Measurements from ENCODE around the gene LPP.

LPP gene

DNA sequence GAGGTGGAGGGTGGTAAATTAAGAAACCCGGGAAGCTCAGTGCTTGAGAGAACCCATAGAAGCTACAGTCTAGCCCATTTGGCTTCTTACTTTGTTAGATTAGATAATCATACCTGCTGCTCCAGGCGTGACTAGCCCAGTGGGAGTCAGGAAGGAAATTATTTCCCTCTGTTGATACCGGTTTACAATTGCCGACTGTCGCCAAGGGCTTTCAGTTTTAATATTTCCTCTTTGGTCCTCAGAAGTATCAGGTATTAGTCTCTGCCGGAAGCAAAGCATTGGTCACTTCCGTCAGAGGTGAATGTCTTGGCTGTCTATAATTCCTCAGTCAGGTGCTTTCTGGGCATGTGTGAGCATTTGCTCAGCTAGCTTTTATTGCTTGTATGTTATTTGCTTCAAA lies 75.2 kb downstream of the LPP start:
- Histone ChIP-seq H3K27ac (ENCODE audit: insufficient read depth, low read length, poor library complexity, severe bottlenecking) (no peak overlapping the region), H3K9me3 (ENCODE audit: control insufficient read depth, low read length) (no peaks in the 10 kb centered on the region), H3K36me3 (ENCODE audit: control insufficient read depth, insufficient read depth, low read length) (no peaks in the 10 kb centered on the region), H3K4me3 (ENCODE audit: insufficient read depth, low read depth, low read length, poor library complexity, severe bottlenecking) (no peak overlapping the region), H3K4me1 (ENCODE audit: control insufficient read depth, insufficient read depth, low read length, poor library complexity, severe bottlenecking) (no peaks in the 10 kb centered on the region), H3K27me3 (replicated peaks; ENCODE audit: control insufficient read depth, insufficient read depth, low read length, poor library complexity, severe bottlenecking) (no peaks in the 10 kb centered on the region)
- DNase-seq: no peak

DNA sequence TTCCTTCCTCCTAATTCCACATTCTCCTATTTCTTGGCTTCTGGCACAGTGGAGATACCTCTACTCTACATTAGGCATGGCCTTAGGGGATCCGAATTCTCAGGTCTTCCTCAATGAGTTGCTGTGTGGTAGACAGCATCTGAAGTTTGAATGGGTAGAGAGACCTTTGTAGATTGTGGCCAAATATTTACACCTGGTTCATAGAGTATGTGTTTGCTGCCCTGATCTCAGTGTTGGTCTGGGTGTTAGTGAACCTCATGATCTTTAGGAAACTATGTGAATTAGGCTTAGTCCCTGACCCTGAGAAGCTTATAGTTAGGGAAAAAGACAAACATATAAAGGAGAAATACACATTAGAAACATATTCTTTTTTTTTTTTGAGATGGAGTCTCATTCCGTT lies 75.8 kb downstream of the LPP start:
- H3K36me3 ChIP-seq (ENCODE audit: control insufficient read depth, insufficient read depth, low read length): no peaks in the 10 kb centered on the region
- no peaks in the 10 kb centered on the region for H3K4me1 ChIP-seq (ENCODE audit: control insufficient read depth, insufficient read depth, low read length, poor library complexity, severe bottlenecking)
- no peak overlapping the region for H3K27ac ChIP-seq (ENCODE audit: insufficient read depth, low read length, poor library complexity, severe bottlenecking)
- no peak for DNase-seq
- no peaks in the 10 kb centered on the region for H3K9me3 ChIP-seq (ENCODE audit: control insufficient read depth, low read length)
- H3K4me3 ChIP-seq (ENCODE audit: insufficient read depth, low read depth, low read length, poor library complexity, severe bottlenecking): no peak overlapping the region
- no peaks in the 10 kb centered on the region for H3K27me3 ChIP-seq (replicated peaks; ENCODE audit: control insufficient read depth, insufficient read depth, low read length, poor library complexity, severe bottlenecking)

GRCh38 chr3:188230962-188231361 lies 77.0 kb downstream of the LPP start:
- Histone ChIP-seq H3K27ac (ENCODE audit: insufficient read depth, low read length, poor library complexity, severe bottlenecking) (no peak overlapping the region), H3K36me3 (ENCODE audit: control insufficient read depth, insufficient read depth, low read length) (no peaks in the 10 kb centered on the region), H3K4me1 (ENCODE audit: control insufficient read depth, insufficient read depth, low read length, poor library complexity, severe bottlenecking) (no peaks in the 10 kb centered on the region), H3K27me3 (replicated peaks; ENCODE audit: control insufficient read depth, insufficient read depth, low read length, poor library complexity, severe bottlenecking) (no peaks in the 10 kb centered on the region), H3K9me3 (ENCODE audit: control insufficient read depth, low read length) (no peaks in the 10 kb centered on the region), H3K4me3 (ENCODE audit: insufficient read depth, low read depth, low read length, poor library complexity, severe bottlenecking) (no peak overlapping the region)
- DNase-seq: no peak

DNA sequence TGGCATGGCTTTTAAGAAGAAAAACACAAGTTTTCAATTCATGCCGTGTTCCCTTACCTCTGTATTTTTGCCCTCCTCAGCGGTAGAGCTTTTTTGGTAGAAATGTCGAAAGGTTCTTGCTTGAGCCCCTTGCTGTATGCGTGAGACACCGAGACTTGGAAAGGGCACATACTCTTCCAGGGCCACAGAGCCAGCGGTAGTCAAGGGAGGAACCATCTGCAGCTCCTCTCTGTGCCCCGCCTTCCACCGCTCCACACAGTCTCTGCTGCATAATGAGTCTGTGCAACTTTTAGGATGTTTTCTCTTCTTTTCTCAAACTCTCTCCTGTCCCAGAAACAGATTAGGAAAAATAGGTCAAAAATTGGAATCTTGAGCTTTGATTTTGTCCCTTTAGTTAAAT lies 77.5 kb downstream of the LPP start:
- H3K27ac ChIP-seq (ENCODE audit: insufficient read depth, low read length, poor library complexity, severe bottlenecking): no peak overlapping the region
- no peaks in the 10 kb centered on the region for H3K4me1 ChIP-seq (ENCODE audit: control insufficient read depth, insufficient read depth, low read length, poor library complexity, severe bottlenecking)
- H3K4me3 ChIP-seq (ENCODE audit: insufficient read depth, low read depth, low read length, poor library complexity, severe bottlenecking): no peak overlapping the region
- no peak for DNase-seq
- no peaks in the 10 kb centered on the region for H3K27me3 ChIP-seq (replicated peaks; ENCODE audit: control insufficient read depth, insufficient read depth, low read length, poor library complexity, severe bottlenecking)
- H3K9me3 ChIP-seq (ENCODE audit: control insufficient read depth, low read length): no peaks in the 10 kb centered on the region
- H3K36me3 ChIP-seq (ENCODE audit: control insufficient read depth, insufficient read depth, low read length): no peaks in the 10 kb centered on the region

- no peak for DNase-seq
- Histone ChIP-seq H3K4me1 (ENCODE audit: control insufficient read depth, insufficient read depth, low read length, poor library complexity, severe bottlenecking) (no peaks in the 10 kb centered on the region), H3K4me3 (ENCODE audit: insufficient read depth, low read depth, low read length, poor library complexity, severe bottlenecking) (no peak overlapping the region), H3K36me3 (ENCODE audit: control insufficient read depth, insufficient read depth, low read length) (no peaks in the 10 kb centered on the region), H3K27me3 (replicated peaks; ENCODE audit: control insufficient read depth, insufficient read depth, low read length, poor library complexity, severe bottlenecking) (no peaks in the 10 kb centered on the region), H3K27ac (ENCODE audit: insufficient read depth, low read length, poor library complexity, severe bottlenecking) (no peak overlapping the region), H3K9me3 (ENCODE audit: control insufficient read depth, low read length) (no peaks in the 10 kb centered on the region)
Observed at GRCh38 chr3:188232656-188233055, 78.7 kb downstream of the LPP start.

DNA sequence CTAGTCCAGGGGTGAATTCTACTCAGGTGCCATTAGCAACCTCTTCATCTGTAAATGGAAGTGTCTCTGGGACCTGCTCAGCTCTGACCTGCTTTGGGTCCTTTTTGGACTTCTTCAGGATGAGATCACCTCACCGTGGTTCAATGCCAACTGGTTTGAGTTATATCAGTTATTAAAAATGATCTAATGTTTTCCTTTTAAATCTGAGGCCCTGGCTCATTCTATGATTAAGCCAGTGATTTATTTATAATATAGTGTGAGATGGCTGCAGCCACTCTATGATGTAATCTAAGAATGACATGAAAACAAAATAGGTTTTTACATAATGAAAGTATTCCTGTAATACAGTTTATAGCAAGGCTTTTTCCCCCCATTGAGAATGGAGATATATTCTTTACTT lies 79.4 kb downstream of the LPP start:
- H3K27ac ChIP-seq (ENCODE audit: insufficient read depth, low read length, poor library complexity, severe bottlenecking): no peak overlapping the region
- no peaks in the 10 kb centered on the region for H3K36me3 ChIP-seq (ENCODE audit: control insufficient read depth, insufficient read depth, low read length)
- H3K27me3 ChIP-seq (replicated peaks; ENCODE audit: control insufficient read depth, insufficient read depth, low read length, poor library complexity, severe bottlenecking): no peaks in the 10 kb centered on the region
- H3K9me3 ChIP-seq (ENCODE audit: control insufficient read depth, low read length): no peaks in the 10 kb centered on the region
- no peak overlapping the region for H3K4me3 ChIP-seq (ENCODE audit: insufficient read depth, low read depth, low read length, poor library complexity, severe bottlenecking)
- DNase-seq: no peak
- no peaks in the 10 kb centered on the region for H3K4me1 ChIP-seq (ENCODE audit: control insufficient read depth, insufficient read depth, low read length, poor library complexity, severe bottlenecking)

DNA sequence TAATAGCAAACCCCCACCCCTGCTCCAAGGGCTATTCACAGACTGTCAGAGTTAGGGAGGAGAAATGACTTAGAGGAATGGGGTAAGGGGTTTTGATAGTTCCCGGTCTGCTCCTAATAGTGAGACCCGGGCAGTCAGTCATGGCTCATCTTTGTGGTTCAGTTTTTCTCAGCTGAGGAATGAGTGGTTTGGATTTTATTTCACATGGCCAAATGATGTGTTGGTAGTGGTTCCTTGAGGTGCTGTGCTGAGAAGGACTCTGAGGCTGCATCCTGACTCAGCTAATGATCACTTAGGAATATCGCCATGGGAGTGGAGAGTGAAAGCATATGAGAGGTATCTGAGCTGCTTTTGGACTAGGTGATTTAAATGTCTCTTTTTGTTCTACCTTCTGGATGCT lies 80.2 kb downstream of the LPP start:
- Histone ChIP-seq H3K27ac (ENCODE audit: insufficient read depth, low read length, poor library complexity, severe bottlenecking) (no peak overlapping the region), H3K4me1 (ENCODE audit: control insufficient read depth, insufficient read depth, low read length, poor library complexity, severe bottlenecking) (no peaks in the 10 kb centered on the region), H3K4me3 (ENCODE audit: insufficient read depth, low read depth, low read length, poor library complexity, severe bottlenecking) (no peak overlapping the region), H3K36me3 (ENCODE audit: control insufficient read depth, insufficient read depth, low read length) (no peaks in the 10 kb centered on the region), H3K9me3 (ENCODE audit: control insufficient read depth, low read length) (no peaks in the 10 kb centered on the region), H3K27me3 (replicated peaks; ENCODE audit: control insufficient read depth, insufficient read depth, low read length, poor library complexity, severe bottlenecking) (no peaks in the 10 kb centered on the region)
- DNase-seq: no peak

GRCh38 chr3:188236271-188236670 lies 82.3 kb downstream of the LPP start:
- Histone ChIP-seq H3K36me3 (ENCODE audit: control insufficient read depth, insufficient read depth, low read length) (no peaks in the 10 kb centered on the region), H3K4me1 (ENCODE audit: control insufficient read depth, insufficient read depth, low read length, poor library complexity, severe bottlenecking) (no peaks in the 10 kb centered on the region), H3K27ac (ENCODE audit: insufficient read depth, low read length, poor library complexity, severe bottlenecking) (no peak overlapping the region), H3K9me3 (ENCODE audit: control insufficient read depth, low read length) (no peaks in the 10 kb centered on the region), H3K4me3 (ENCODE audit: insufficient read depth, low read depth, low read length, poor library complexity, severe bottlenecking) (no peak overlapping the region), H3K27me3 (replicated peaks; ENCODE audit: control insufficient read depth, insufficient read depth, low read length, poor library complexity, severe bottlenecking) (no peaks in the 10 kb centered on the region)
- no peak for DNase-seq

GRCh38 chr3:188239035-188239434 lies 85.1 kb downstream of the LPP start:
- Histone ChIP-seq H3K27ac (ENCODE audit: insufficient read depth, low read length, poor library complexity, severe bottlenecking) (no peak overlapping the region), H3K27me3 (replicated peaks; ENCODE audit: control insufficient read depth, insufficient read depth, low read length, poor library complexity, severe bottlenecking) (no peaks in the 10 kb centered on the region), H3K36me3 (ENCODE audit: control insufficient read depth, insufficient read depth, low read length) (no peaks in the 10 kb centered on the region), H3K9me3 (ENCODE audit: control insufficient read depth, low read length) (no peaks in the 10 kb centered on the region), H3K4me1 (ENCODE audit: control insufficient read depth, insufficient read depth, low read length, poor library complexity, severe bottlenecking) (no peaks in the 10 kb centered on the region), H3K4me3 (ENCODE audit: insufficient read depth, low read depth, low read length, poor library complexity, severe bottlenecking) (no peak overlapping the region)
- no peak for DNase-seq

DNA sequence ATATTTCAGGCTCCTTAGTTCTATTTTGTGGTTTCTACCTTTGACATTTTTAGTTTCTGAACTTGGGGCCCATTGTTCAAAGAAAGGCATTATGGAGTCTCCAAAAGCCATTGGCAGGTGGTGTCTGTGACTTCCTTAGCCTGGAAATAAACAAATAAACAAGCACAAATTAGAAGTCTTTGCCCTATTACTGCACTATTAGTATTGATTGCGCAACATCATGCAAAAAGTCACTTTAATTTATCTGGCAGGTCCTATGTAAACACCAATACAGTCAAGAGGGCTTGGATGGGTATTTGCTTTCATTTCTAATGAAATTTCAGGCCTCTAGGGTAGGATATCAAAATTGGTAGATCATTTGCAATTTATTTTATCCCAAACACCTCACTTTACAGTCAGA lies 85.6 kb downstream of the LPP start:
- no peak overlapping the region for H3K27ac ChIP-seq (ENCODE audit: insufficient read depth, low read length, poor library complexity, severe bottlenecking)
- no peaks in the 10 kb centered on the region for H3K27me3 ChIP-seq (replicated peaks; ENCODE audit: control insufficient read depth, insufficient read depth, low read length, poor library complexity, severe bottlenecking)
- DNase-seq: no peak
- no peaks in the 10 kb centered on the region for H3K9me3 ChIP-seq (ENCODE audit: control insufficient read depth, low read length)
- no peaks in the 10 kb centered on the region for H3K4me1 ChIP-seq (ENCODE audit: control insufficient read depth, insufficient read depth, low read length, poor library complexity, severe bottlenecking)
- no peaks in the 10 kb centered on the region for H3K36me3 ChIP-seq (ENCODE audit: control insufficient read depth, insufficient read depth, low read length)
- H3K4me3 ChIP-seq (ENCODE audit: insufficient read depth, low read depth, low read length, poor library complexity, severe bottlenecking): no peak overlapping the region
